Measurements from ENCODE around the gene UTP11. TPM values are rescaled to one million over a fixed set of nuclear protein-coding genes. Genes with fewer than 3 reads are reported as not detected.

UTP11 gene
- total and polyA plus RNA-seq, 2 donors from 2014 or later, result 24.2 to 26.2 TPM

- Histone ChIP-seq H3K27ac (ENCODE audit: low read depth in 2 of 2, low read length in 2 of 2) (peak overlapping the region; percentile 71 to 82), H3K9me3 (ENCODE audit: control insufficient read depth in 2 of 3, insufficient read depth in 1 of 3, low read length in 3 of 3) (no peaks in the 10 kb centered on the region), H3K27me3 (ENCODE audit: control insufficient read depth, insufficient read depth, low read length) (no peaks in the 10 kb centered on the region), H3K4me1 (ENCODE audit: control insufficient read depth in 2 of 3, insufficient read depth in 2 of 3, low read depth in 1 of 3, low read length in 3 of 3) (peaks cover 3 to 41% (median 13%) of the 10 kb centered on the region in 3 donors), H3K36me3 (ENCODE audit: control insufficient read depth in 2 of 3, insufficient read depth in 3 of 3, low read length in 3 of 3) (peaks cover 0 to 3% (median 3%) of the 10 kb centered on the region in 3 donors), H3K4me3 (ENCODE audit: low read length in 3 of 3) (no peak overlapping the region), H3K9ac (ENCODE audit: low read length in 3 of 3) (peak overlapping the region in 1 of 3 donors; percentile 61)
- DNase-seq (peak; percentile 48 to 85 (median 76)), FAIRE-seq (no peak)
- intact Hi-C loops (cut with DNase I), result no loop called here
- TF ChIP-seq CTCF (IDR thresholded peaks at IDR 0.05; ENCODE audit: borderline replicate concordance, extremely low read depth, insufficient read depth), result no peak
Measured at GRCh38 chr1:38000529-38001455, 11.7 kb upstream of the UTP11 start.

GRCh38 chr1:38003261-38004250 lies 9.0 kb upstream of the UTP11 start:
- intact Hi-C loops (cut with DNase I), result no loop called here
- TF ChIP-seq CTCF (IDR thresholded peaks at IDR 0.05; ENCODE audit: borderline replicate concordance, extremely low read depth, insufficient read depth), result no peak

GRCh38 chr1:38004284-38005108 lies 8.0 kb upstream of the UTP11 start:
- Histone ChIP-seq H3K27ac (ENCODE audit: low read depth in 2 of 2, low read length in 2 of 2) (peak overlapping the region; percentile 33 to 69), H3K36me3 (ENCODE audit: control insufficient read depth in 2 of 3, insufficient read depth in 3 of 3, low read length in 3 of 3) (no peaks in the 10 kb centered on the region), H3K27me3 (ENCODE audit: control insufficient read depth, insufficient read depth, low read length) (no peaks in the 10 kb centered on the region), H3K4me1 (ENCODE audit: control insufficient read depth in 2 of 3, insufficient read depth in 2 of 3, low read depth in 1 of 3, low read length in 3 of 3) (peaks cover 3 to 30% (median 7%) of the 10 kb centered on the region in 3 donors), H3K4me3 (ENCODE audit: low read length in 3 of 3) (peak overlapping the region; percentile 70 to 78 (median 74)), H3K9ac (ENCODE audit: low read length in 3 of 3) (peak overlapping the region; percentile 55 to 83 (median 66)), H3K9me3 (ENCODE audit: control insufficient read depth in 2 of 3, insufficient read depth in 1 of 3, low read length in 3 of 3) (no peaks in the 10 kb centered on the region)
- intact Hi-C loops (cut with DNase I), result no loop called here
- DNase-seq (peak in 2 of 5 donors; percentile 27 to 67), FAIRE-seq (no peak)
- no peak for TF ChIP-seq CTCF (IDR thresholded peaks at IDR 0.05; ENCODE audit: borderline replicate concordance, extremely low read depth, insufficient read depth)

More at GRCh38 chr1:38003261-38004250, 9.0 kb upstream of the UTP11 start:
- FAIRE-seq, result no peak
- peak overlapping the region in 1 of 3 donors; percentile 66 for H3K9ac ChIP-seq (ENCODE audit: low read length in 3 of 3)
- peaks cover 3 to 38% (median 13%) of the 10 kb centered on the region in 3 donors for H3K4me1 ChIP-seq (ENCODE audit: control insufficient read depth in 2 of 3, insufficient read depth in 2 of 3, low read depth in 1 of 3, low read length in 3 of 3)
- H3K27ac ChIP-seq (ENCODE audit: low read depth in 2 of 2, low read length in 2 of 2), result peak overlapping the region; percentile 11 to 69
- H3K4me3 ChIP-seq (ENCODE audit: low read length in 3 of 3), result peak overlapping the region in 2 of 3 donors; percentile 70 to 78
- no peaks in the 10 kb centered on the region for H3K36me3 ChIP-seq (ENCODE audit: control insufficient read depth in 2 of 3, insufficient read depth in 3 of 3, low read length in 3 of 3)
- DNase-seq, result peak in 3 of 5 donors; percentile 21 to 59 (median 43)
- H3K9me3 ChIP-seq (ENCODE audit: control insufficient read depth in 2 of 3, insufficient read depth in 1 of 3, low read length in 3 of 3), result no peaks in the 10 kb centered on the region
- H3K27me3 ChIP-seq (ENCODE audit: control insufficient read depth, insufficient read depth, low read length), result no peaks in the 10 kb centered on the region

Data from kidney (tissue), 14 donors.